Endothelial cell of umbilical vein (primary cell): Measurements from ENCODE around the gene ALLC. TPM values are rescaled to one million over a fixed set of nuclear protein-coding genes. Genes with fewer than 3 reads are reported as not detected.

Experiments
- BruUV-seq: library from RNA; stranded (reverse); fragments of 400-500 nt; replicated peaks from 2 replicates; lab custom pipeline; 2021; lab: Mats Ljungman, UMichigan
- CTCF ChIA-PET: fragments of 300-600, 350-600 bp; sonication (Branson Sonifier 250); formaldehyde crosslinking; loops from one replicate; lab custom pipeline; 2021; ENCODE audit warnings: antibody characterized with exemption, inconsistent platforms; lab: Charles Lee
- POLR2A ChIA-PET: fragments of 300-600, 350-600 bp; sonication (Branson Sonifier 250); formaldehyde crosslinking; loops from one replicate; lab custom pipeline; 2021; ENCODE audit warnings: antibody characterized with exemption, inconsistent platforms; lab: Charles Lee
- DNase-seq: peaks from one replicate; pipeline ENCODE4 v3.0.0-alpha.2; 2011; ENCODE audit warnings: low read depth, low spot score
- FAIRE-seq: peaks from 2 replicates; lab custom pipeline; 2011; peaks lifted over from hg19 to GRCh38; lab: Jason Lieb, UNC
- H2AFZ ChIP-seq: 2 replicates; pipeline ENCODE4 v1.6.0; 2012; ENCODE audit warnings: low read depth, low read length, control low read depth, inconsistent platforms
- H3K27ac ChIP-seq: 2 replicates; pipeline ENCODE4 v1.5.1; 2011; ENCODE audit warnings: low read depth, mild to moderate bottlenecking, control low read depth, low read length, moderate library complexity; ENCODE audit not compliant: insufficient read depth
- H3K27me3 ChIP-seq, 2 experiments: 2 replicates each; pipeline versions ENCODE4 v1.6.0 to v1.6.1; 2011; ENCODE audit warnings: low read length in 2 of 2, mixed read lengths in 1 of 2; ENCODE audit not compliant: control insufficient read depth in 2 of 2, insufficient read depth in 2 of 2
- H3K36me3 ChIP-seq, 2 experiments: 2 replicates in 1 of 2; 3 replicates in 1 of 2; pipeline ENCODE4 v1.5.1; 2011; ENCODE audit warnings: low read length in 2 of 2, mild to moderate bottlenecking in 1 of 2, moderate library complexity in 1 of 2; ENCODE audit not compliant: control insufficient read depth in 2 of 2, insufficient read depth in 2 of 2; ENCODE audit errors: extremely low read depth in 1 of 2
- H3K4me1 ChIP-seq: 3 replicates; pipeline ENCODE4 v1.5.1; 2011; ENCODE audit warnings: mild to moderate bottlenecking, low read length; ENCODE audit not compliant: control insufficient read depth, insufficient read depth; ENCODE audit errors: extremely low read depth
- H3K4me2 ChIP-seq: 2 replicates; pipeline ENCODE4 v1.6.1; 2011; ENCODE audit warnings: low read length, control low read depth, mixed read lengths; ENCODE audit not compliant: insufficient read depth
- H3K4me3 ChIP-seq, 3 experiments: fragments of 200-600 bp in 1 of 3; sonication (generic), shearing (Covaris generic) in 1 of 3; replicated peaks in 1 of 3; 2 replicates each; pipeline ENCODE4 v1.5.1; 2011 to 2016; ENCODE audit warnings: control low read depth in 3 of 3, low read length in 3 of 3, mild to moderate bottlenecking in 2 of 3, inconsistent platforms in 1 of 3, low read depth in 1 of 3, moderate library complexity in 1 of 3; ENCODE audit not compliant: insufficient read depth in 1 of 3
- H3K79me2 ChIP-seq: 2 replicates; pipeline ENCODE4 v1.6.0; 2012; ENCODE audit warnings: low read length, inconsistent platforms; ENCODE audit not compliant: control insufficient read depth, insufficient read depth
- H3K9ac ChIP-seq: replicated peaks from 2 replicates; pipeline ENCODE3; 2011; ENCODE audit warnings: low read length, control low read depth; ENCODE audit not compliant: insufficient read depth; ENCODE audit errors: extremely low read depth
- H3K9me1 ChIP-seq: replicated peaks from 3 replicates; pipeline ENCODE4 v1.6.0; 2011; ENCODE audit warnings: mild to moderate bottlenecking, low read length; ENCODE audit not compliant: control insufficient read depth, insufficient read depth; ENCODE audit errors: extremely low read depth
- H3K9me3 ChIP-seq: replicated peaks from 2 replicates; pipeline ENCODE4 v1.5.1; 2012; ENCODE audit warnings: low read length, inconsistent platforms; ENCODE audit not compliant: control insufficient read depth, insufficient read depth
- H4K20me1 ChIP-seq: replicated peaks from 2 replicates; pipeline ENCODE3; 2011; ENCODE audit warnings: mild to moderate bottlenecking, low read length; ENCODE audit not compliant: control insufficient read depth, insufficient read depth; ENCODE audit errors: extremely low read depth
- CTCF ChIP-seq, 2 donors: IDR thresholded peaks; 1 replicate in 1 of 2; 2 replicates in 1 of 2; pipeline ENCODE4 v1.5.1; 2011; ENCODE audit warnings: low read length in 2 of 2, mild to moderate bottlenecking in 2 of 2, moderate library complexity in 2 of 2, control low read depth in 1 of 2, inconsistent platforms in 1 of 2, low read depth in 1 of 2; ENCODE audit not compliant: insufficient read depth in 1 of 2; ENCODE audit errors: extremely low read depth in 1 of 2
- EZH2 ChIP-seq: IDR thresholded peaks from 2 replicates; pipeline ENCODE4 v1.6.1; 2012; ENCODE audit warnings: borderline replicate concordance, low read depth, mild to moderate bottlenecking, moderate library complexity, low read length, inconsistent platforms; ENCODE audit not compliant: severe bottlenecking
- FOS ChIP-seq: IDR thresholded peaks from 2 replicates; pipeline ENCODE4 v1.6.1; 2011; ENCODE audit warnings: mild to moderate bottlenecking, low read length, moderate library complexity, borderline replicate concordance; ENCODE audit not compliant: insufficient read depth
- GATA2 ChIP-seq: IDR thresholded peaks from 2 replicates; pipeline ENCODE4 v1.7.0; 2011; ENCODE audit warnings: low read depth, mild to moderate bottlenecking, moderate library complexity, mixed read lengths, low read length; ENCODE audit not compliant: insufficient read length, insufficient read depth
- JUN ChIP-seq: IDR thresholded peaks from 2 replicates; pipeline ENCODE4 v1.6.1; 2011; ENCODE audit warnings: borderline replicate concordance, low read depth; ENCODE audit not compliant: insufficient read length, insufficient read depth
- MAX ChIP-seq: IDR thresholded peaks from 2 replicates; pipeline ENCODE4 v1.6.1; 2011; ENCODE audit not compliant: insufficient read depth, insufficient read length
- MYC ChIP-seq: IDR thresholded peaks from one replicate; pipeline ENCODE4 v1.6.1; 2011; ENCODE audit warnings: mild to moderate bottlenecking, low read depth, low read length
- POLR2A ChIP-seq: IDR thresholded peaks from 2 replicates; pipeline ENCODE4 v1.6.1; 2012; ENCODE audit warnings: low read depth, mild to moderate bottlenecking, control low read depth, low read length
- POLR2AphosphoS5 ChIP-seq: IDR thresholded peaks from 2 replicates; pipeline ENCODE4 v1.6.1; 2012; ENCODE audit warnings: low read depth, mild to moderate bottlenecking, control low read depth, low read length, moderate library complexity; ENCODE audit not compliant: insufficient read depth
- dilution Hi-C: fragments of 300-500 bp; cut with MboI; formaldehyde crosslinking; loops from one replicate; pipeline ENCODE4 v1.15.0; 2019; ENCODE audit warnings: low sequenced_read_pairs; ENCODE audit not compliant: extremely low pct_ligation_motif_present
- intact Hi-C: fragments of 100-400 bp; cut with micrococcal nuclease; formaldehyde crosslinking; loops from one replicate; pipeline ENCODE4 v1.10.0; 2022
- polyA plus RNA-seq, 4 experiments: library from polyadenylated mRNA; depleted of rRNA in 3 of 4; stranded (reverse) in 3 of 4; unstranded in 1 of 4; fragments of >200 nt; gene quantifications; 2 replicates each; pipeline versions ENCODE4 v1.2.1 to v1.2.3, GENCODE V29; 2011 to 2012; ENCODE audit warnings: missing spikeins in 1 of 4
- total RNA-seq: library from RNA; stranded (reverse); gene quantifications from 2 replicates; pipeline ENCODE4 v1.2.3, GENCODE V29; 2021

ALLC gene
- total and polyA plus RNA-seq, 2 donors (not counting 3 experiments of a cell fraction or from before 2014, with no cell fraction given): not detected

- intact Hi-C loops (no loop called here), dilution Hi-C loops (no loop called here)
- no peak for FAIRE-seq
- no peak for DNase-seq
- TF ChIP-seq POLR2AphosphoS5 (no peak), EZH2 (no peak), JUN (no peak), FOS (no peak), CTCF (IDR thresholded peaks at IDR 0.05; ENCODE audit: extremely low read depth in 1 of 2, insufficient read depth in 1 of 2, low read depth in 1 of 2, low read length in 2 of 2) (no peak), POLR2A (no peak), GATA2 (no peak), MYC (no peak), MAX (no peak)
- Histone ChIP-seq H2AFZ (no peak overlapping the region), H3K27me3 (no peaks in the 10 kb centered on the region), H3K4me1 (no peaks in the 10 kb centered on the region), H3K36me3 (no peaks in the 10 kb centered on the region), H3K9me3 (no peaks in the 10 kb centered on the region), H3K4me2 (no peak overlapping the region), H3K79me2 (no peaks in the 10 kb centered on the region), H3K27ac (no peak overlapping the region), H3K4me3 (no peak overlapping the region), H3K9me1 (no peaks in the 10 kb centered on the region), H4K20me1 (no peaks in the 10 kb centered on the region), H3K9ac (no peak overlapping the region)
- CTCF ChIA-PET: no interaction called here
- no TSS peak for BruUV-seq
- POLR2A ChIA-PET: no interaction called here
These were observed 24.8 kb downstream of the ALLC start for GRCh38 chr2:3682811-3683210.
